ENCODE measurements around the gene FKBP6. TPM values are rescaled to one million over a fixed set of nuclear protein-coding genes. Genes with fewer than 3 reads are reported as not detected.
"Not testable (repeated sequence)": the region's sequence is repeated elsewhere in the genome, so short reads cannot be mapped to it uniquely, and the experiment has no call there.

FKBP6 gene
- total and polyA plus RNA-seq, 4 donors: 0.11 to 0.39 (median 0.17) TPM; not detected in 1

DNA sequence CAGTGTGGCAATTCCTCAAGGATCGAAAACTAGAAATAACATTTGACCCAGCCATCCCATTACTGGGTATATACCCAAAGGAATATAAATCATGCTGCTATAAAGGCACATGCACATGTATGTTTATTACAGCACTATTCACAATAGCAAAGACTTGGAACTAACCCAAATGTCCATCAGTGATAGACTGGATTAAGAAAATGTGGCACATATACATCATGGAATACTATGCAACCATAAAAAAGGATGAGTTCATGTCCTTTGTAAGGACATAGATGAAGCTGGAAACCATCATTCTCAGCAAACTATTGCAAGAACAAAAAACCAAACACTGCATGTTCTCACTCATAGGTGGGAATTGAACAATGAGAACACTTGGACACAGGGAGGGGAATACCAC is 32.6 kb downstream of the FKBP6 start:
- DNase-seq (ENCODE audit: low read depth in 4 of 6, low spot score in 6 of 6); H3K9me3 ChIP-seq (ENCODE audit: control insufficient read depth, insufficient read depth, low read length); H3K4me3 ChIP-seq (ENCODE audit: low read depth, low read length); H3K27me3 ChIP-seq (ENCODE audit: control insufficient read depth, insufficient read depth, low read length); H3K36me3 ChIP-seq (ENCODE audit: control insufficient read depth, insufficient read depth, low read length); H3K27ac ChIP-seq (ENCODE audit: low read depth, low read length): not testable (repeated sequence)
- H3K4me1 ChIP-seq (ENCODE audit: control insufficient read depth, insufficient read depth, low read length): peaks cover 33% of the 10 kb centered on the region
- no CpG with 5 or more reads among the region's 1 CpG for WGBS (ENCODE audit: insufficient coverage)

- Histone ChIP-seq H3K27ac (ENCODE audit: low read depth, low read length) (no peak overlapping the region), H3K9me3 (ENCODE audit: control insufficient read depth, insufficient read depth, low read length) (no peaks in the 10 kb centered on the region), H3K36me3 (ENCODE audit: control insufficient read depth, insufficient read depth, low read length) (peaks cover 3% of the 10 kb centered on the region), H3K4me3 (ENCODE audit: low read depth, low read length) (no peak overlapping the region), H3K4me1 (ENCODE audit: control insufficient read depth, insufficient read depth, low read length) (peaks cover 28% of the 10 kb centered on the region), H3K27me3 (ENCODE audit: control insufficient read depth, insufficient read depth, low read length) (no peaks in the 10 kb centered on the region)
- 93% methylated on average over 19 of the region's 28 CpGs for WGBS (ENCODE audit: insufficient coverage)
- DNase-seq (ENCODE audit: low read depth in 4 of 6, low spot score in 6 of 6): no peak
Observed at GRCh38 chr7:73363225-73364005, 35.5 kb downstream of the FKBP6 start.

DNA sequence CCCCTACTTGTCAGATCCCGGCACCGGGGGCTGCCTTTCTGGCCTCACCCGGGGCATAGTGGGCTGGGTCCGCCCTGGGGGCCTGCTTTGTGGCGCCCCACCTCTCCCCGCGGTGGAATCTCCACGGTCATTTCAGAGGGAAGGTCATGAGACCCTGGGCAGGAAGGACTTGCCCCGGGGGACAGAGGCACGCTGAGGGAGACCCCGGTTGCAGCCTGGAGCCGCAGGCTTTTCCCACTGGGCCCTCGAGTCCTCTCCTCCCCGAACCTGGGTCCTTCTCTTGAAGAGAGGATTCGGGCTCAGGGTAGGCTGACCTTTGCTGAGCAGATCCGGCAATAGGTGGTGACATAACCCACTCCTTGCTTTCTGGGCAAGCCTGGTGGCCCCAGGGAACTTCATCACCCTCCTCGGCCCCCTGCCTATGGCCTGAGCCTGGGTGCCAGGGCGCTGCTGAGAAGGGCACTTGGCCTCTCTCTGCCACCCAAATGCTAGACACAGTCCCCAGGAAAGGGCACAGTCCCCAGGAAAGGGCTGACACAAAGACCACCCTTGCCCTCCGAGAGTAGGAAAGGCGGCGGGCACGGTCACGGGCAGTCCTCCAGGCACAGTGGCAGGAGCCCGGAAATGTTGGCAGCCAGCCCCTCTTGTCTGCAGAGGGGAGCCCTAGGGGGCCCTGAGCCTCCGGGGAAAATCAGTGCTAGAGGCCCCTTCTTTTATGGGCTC is 36.2 kb downstream of the FKBP6 start:
- Histone ChIP-seq H3K9me3 (ENCODE audit: control insufficient read depth, insufficient read depth, low read length) (no peaks in the 10 kb centered on the region), H3K27ac (ENCODE audit: low read depth, low read length) (no peak overlapping the region), H3K4me3 (ENCODE audit: low read depth, low read length) (no peak overlapping the region), H3K4me1 (ENCODE audit: control insufficient read depth, insufficient read depth, low read length) (peaks cover 20% of the 10 kb centered on the region), H3K27me3 (ENCODE audit: control insufficient read depth, insufficient read depth, low read length) (no peaks in the 10 kb centered on the region), H3K36me3 (ENCODE audit: control insufficient read depth, insufficient read depth, low read length) (peaks cover 3% of the 10 kb centered on the region)
- DNase-seq (ENCODE audit: low read depth in 4 of 6, low spot score in 6 of 6): peak in 2 of 6 donors; percentile 50 to 62
- 51% methylated on average over 25 of the region's 25 CpGs for WGBS (ENCODE audit: insufficient coverage)

GRCh38 chr7:73366127-73366526 is 38.2 kb downstream of the FKBP6 start:
- H3K9me3 ChIP-seq (ENCODE audit: control insufficient read depth, insufficient read depth, low read length): no peaks in the 10 kb centered on the region
- 98% methylated on average over 10 of the region's 11 CpGs for WGBS (ENCODE audit: insufficient coverage)
- peaks cover 3% of the 10 kb centered on the region for H3K36me3 ChIP-seq (ENCODE audit: control insufficient read depth, insufficient read depth, low read length)
- no peaks in the 10 kb centered on the region for H3K27me3 ChIP-seq (ENCODE audit: control insufficient read depth, insufficient read depth, low read length)
- DNase-seq (ENCODE audit: low read depth in 4 of 6, low spot score in 6 of 6): no peak
- H3K27ac ChIP-seq (ENCODE audit: low read depth, low read length): no peak overlapping the region
- peaks cover 14% of the 10 kb centered on the region for H3K4me1 ChIP-seq (ENCODE audit: control insufficient read depth, insufficient read depth, low read length)
- H3K4me3 ChIP-seq (ENCODE audit: low read depth, low read length): no peak overlapping the region

DNA sequence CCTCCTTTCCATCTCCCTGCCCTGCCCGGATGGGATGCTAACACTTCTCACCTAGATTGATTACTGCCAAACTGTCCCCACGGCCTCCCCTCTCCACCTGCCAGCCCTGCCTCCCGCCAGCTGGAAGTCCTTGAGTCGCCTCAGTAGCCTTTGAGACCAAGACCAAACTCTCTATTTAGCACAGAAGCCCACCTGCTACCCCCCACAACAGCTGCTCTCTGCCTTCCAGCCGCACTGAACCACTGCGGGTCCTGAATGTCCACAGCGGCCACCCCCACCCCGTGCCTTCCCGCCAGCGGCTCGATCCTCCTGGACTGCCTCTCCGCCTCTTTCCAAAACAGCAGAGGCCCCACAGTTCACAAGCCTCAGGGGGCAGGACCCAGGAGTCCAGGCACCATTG is 39.0 kb downstream of the FKBP6 start:
- 23% methylated on average over 12 of the region's 12 CpGs for WGBS (ENCODE audit: insufficient coverage)
- H3K27me3 ChIP-seq (ENCODE audit: control insufficient read depth, insufficient read depth, low read length): no peaks in the 10 kb centered on the region
- no peak for DNase-seq (ENCODE audit: low read depth in 4 of 6, low spot score in 6 of 6)
- no peak overlapping the region for H3K27ac ChIP-seq (ENCODE audit: low read depth, low read length)
- peaks cover 3% of the 10 kb centered on the region for H3K36me3 ChIP-seq (ENCODE audit: control insufficient read depth, insufficient read depth, low read length)
- peaks cover 14% of the 10 kb centered on the region for H3K4me1 ChIP-seq (ENCODE audit: control insufficient read depth, insufficient read depth, low read length)
- H3K9me3 ChIP-seq (ENCODE audit: control insufficient read depth, insufficient read depth, low read length): no peaks in the 10 kb centered on the region
- no peak overlapping the region for H3K4me3 ChIP-seq (ENCODE audit: low read depth, low read length)

DNA sequence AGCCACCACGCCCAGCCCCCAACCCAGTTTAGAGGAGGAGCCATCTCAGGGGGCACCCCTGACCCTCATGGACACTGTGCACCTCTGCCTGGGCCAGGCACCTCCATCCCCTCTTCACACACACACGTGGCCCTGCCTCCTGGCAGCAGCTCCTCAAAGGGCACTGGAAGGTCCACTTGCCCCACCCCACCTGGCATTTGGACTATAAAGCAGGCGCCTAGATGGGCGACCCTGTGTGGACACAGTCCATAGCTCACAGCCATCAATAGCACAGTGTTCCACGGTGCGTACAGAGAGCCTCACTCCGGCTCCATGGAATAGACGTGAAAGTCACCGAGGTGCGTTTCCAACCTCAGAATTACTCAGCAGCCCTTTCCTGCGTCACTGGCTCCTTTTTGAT is 41.0 kb downstream of the FKBP6 start:
- H3K9me3 ChIP-seq (ENCODE audit: control insufficient read depth, insufficient read depth, low read length): no peaks in the 10 kb centered on the region
- H3K27ac ChIP-seq (ENCODE audit: low read depth, low read length): no peak overlapping the region
- no peaks in the 10 kb centered on the region for H3K27me3 ChIP-seq (ENCODE audit: control insufficient read depth, insufficient read depth, low read length)
- DNase-seq (ENCODE audit: low read depth in 4 of 6, low spot score in 6 of 6): no peak
- 74% methylated on average over 11 of the region's 11 CpGs for WGBS (ENCODE audit: insufficient coverage)
- no peaks in the 10 kb centered on the region for H3K36me3 ChIP-seq (ENCODE audit: control insufficient read depth, insufficient read depth, low read length)
- H3K4me3 ChIP-seq (ENCODE audit: low read depth, low read length): no peak overlapping the region
- H3K4me1 ChIP-seq (ENCODE audit: control insufficient read depth, insufficient read depth, low read length): peaks cover 14% of the 10 kb centered on the region

- H3K36me3 ChIP-seq (ENCODE audit: control insufficient read depth, insufficient read depth, low read length): no peaks in the 10 kb centered on the region
- no peak for DNase-seq (ENCODE audit: low read depth in 4 of 6, low spot score in 6 of 6)
- WGBS (ENCODE audit: insufficient coverage): 89% methylated on average over 3 of the region's 9 CpGs
- no peaks in the 10 kb centered on the region for H3K9me3 ChIP-seq (ENCODE audit: control insufficient read depth, insufficient read depth, low read length)
- no peak overlapping the region for H3K4me3 ChIP-seq (ENCODE audit: low read depth, low read length)
- H3K4me1 ChIP-seq (ENCODE audit: control insufficient read depth, insufficient read depth, low read length): peaks cover 8% of the 10 kb centered on the region
- no peak overlapping the region for H3K27ac ChIP-seq (ENCODE audit: low read depth, low read length)
- no peaks in the 10 kb centered on the region for H3K27me3 ChIP-seq (ENCODE audit: control insufficient read depth, insufficient read depth, low read length)
Observed at GRCh38 chr7:73369622-73370021, 41.7 kb downstream of the FKBP6 start.

GRCh38 chr7:73373741-73374140 is 45.8 kb downstream of the FKBP6 start:
- no peak for DNase-seq (ENCODE audit: low read depth in 4 of 6, low spot score in 6 of 6)
- no peaks in the 10 kb centered on the region for H3K9me3 ChIP-seq (ENCODE audit: control insufficient read depth, insufficient read depth, low read length)
- H3K27ac ChIP-seq (ENCODE audit: low read depth, low read length): no peak overlapping the region
- H3K4me1 ChIP-seq (ENCODE audit: control insufficient read depth, insufficient read depth, low read length): peaks cover 6% of the 10 kb centered on the region
- no peak overlapping the region for H3K4me3 ChIP-seq (ENCODE audit: low read depth, low read length)
- no peaks in the 10 kb centered on the region for H3K36me3 ChIP-seq (ENCODE audit: control insufficient read depth, insufficient read depth, low read length)
- WGBS (ENCODE audit: insufficient coverage): 94% methylated on average over 11 of the region's 13 CpGs
- peaks cover 2% of the 10 kb centered on the region for H3K27me3 ChIP-seq (ENCODE audit: control insufficient read depth, insufficient read depth, low read length)

DNA sequence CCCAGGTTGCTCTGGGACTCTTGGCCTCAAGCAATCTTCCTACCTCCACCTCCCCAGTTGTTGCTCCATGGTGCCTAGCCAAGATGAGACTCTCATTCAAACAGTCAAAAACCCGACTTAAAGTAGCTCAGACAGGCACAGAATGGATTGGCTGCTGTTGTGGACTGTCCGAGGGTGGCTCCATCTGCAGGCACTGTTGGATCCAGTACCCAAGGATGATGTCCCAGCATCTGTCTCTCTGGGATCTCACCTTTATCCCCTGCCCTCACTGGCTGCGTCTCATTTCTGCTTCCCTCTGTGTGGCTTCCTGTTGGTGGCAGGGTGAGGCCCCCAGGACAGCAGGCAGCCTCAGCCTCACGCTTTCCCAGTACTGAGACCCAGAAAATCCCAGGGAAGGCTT is 48.3 kb downstream of the FKBP6 start:
- 86% methylated on average over 3 of the region's 4 CpGs for WGBS (ENCODE audit: insufficient coverage)

More for the DNA sequence above, 48.3 kb downstream of the FKBP6 start:
- not testable (repeated sequence) for H3K27me3 ChIP-seq (ENCODE audit: control insufficient read depth, insufficient read depth, low read length); H3K4me1 ChIP-seq (ENCODE audit: control insufficient read depth, insufficient read depth, low read length); H3K27ac ChIP-seq (ENCODE audit: low read depth, low read length); H3K36me3 ChIP-seq (ENCODE audit: control insufficient read depth, insufficient read depth, low read length); H3K4me3 ChIP-seq (ENCODE audit: low read depth, low read length); H3K9me3 ChIP-seq (ENCODE audit: control insufficient read depth, insufficient read depth, low read length); DNase-seq (ENCODE audit: low read depth in 4 of 6, low spot score in 6 of 6)
